ENCODE measurements around the gene PARD3B.

DNA sequence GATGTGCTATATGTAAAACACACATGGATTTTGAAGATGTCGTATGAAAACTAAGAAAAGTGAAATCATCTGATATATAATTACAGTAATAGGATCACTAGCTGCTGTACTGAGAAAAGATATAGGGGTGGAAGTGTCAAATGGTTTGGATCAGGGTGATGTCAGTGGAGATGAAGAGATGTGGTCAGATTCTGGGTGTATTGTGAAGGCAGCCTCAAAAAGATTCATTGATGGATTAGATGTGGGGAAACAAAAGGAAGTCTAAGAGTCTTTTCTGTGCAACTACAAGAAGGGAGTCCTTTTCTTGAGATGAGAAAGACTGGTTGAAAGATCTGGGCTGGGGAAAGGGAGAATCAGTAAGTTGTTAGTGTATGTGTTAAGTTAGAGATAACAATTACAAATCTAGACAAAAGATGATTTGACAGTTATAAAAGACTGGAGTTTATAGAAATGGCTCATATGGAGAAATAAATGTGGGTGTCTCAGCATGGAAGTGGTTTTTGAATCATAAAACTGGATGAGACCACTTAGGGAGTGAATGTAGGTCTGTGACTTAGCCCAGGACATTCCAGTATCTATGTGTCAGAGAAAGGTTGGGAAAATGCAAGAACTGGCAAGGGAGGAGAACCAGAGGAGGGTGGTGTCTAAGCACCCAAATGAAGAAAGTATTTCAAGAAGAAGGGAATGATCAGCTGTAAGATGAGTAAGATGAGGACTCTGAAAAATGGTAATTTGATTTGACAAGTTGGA, 347.4 kb downstream of the PARD3B start:
- TF ChIP-seq, protein P1, sequence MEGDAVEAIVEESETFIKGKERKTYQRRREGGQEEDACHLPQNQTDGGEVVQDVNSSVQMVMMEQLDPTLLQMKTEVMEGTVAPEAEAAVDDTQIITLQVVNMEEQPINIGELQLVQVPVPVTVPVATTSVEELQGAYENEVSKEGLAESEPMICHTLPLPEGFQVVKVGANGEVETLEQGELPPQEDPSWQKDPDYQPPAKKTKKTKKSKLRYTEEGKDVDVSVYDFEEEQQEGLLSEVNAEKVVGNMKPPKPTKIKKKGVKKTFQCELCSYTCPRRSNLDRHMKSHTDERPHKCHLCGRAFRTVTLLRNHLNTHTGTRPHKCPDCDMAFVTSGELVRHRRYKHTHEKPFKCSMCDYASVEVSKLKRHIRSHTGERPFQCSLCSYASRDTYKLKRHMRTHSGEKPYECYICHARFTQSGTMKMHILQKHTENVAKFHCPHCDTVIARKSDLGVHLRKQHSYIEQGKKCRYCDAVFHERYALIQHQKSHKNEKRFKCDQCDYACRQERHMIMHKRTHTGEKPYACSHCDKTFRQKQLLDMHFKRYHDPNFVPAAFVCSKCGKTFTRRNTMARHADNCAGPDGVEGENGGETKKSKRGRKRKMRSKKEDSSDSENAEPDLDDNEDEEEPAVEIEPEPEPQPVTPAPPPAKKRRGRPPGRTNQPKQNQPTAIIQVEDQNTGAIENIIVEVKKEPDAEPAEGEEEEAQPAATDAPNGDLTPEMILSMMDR (IDR thresholded peaks at IDR 0.05), result no peak
- TF ChIP-seq POLR2A (IDR thresholded peaks at IDR 0.05), result no peak
